GM23338 (cell line): ENCODE data around the gene CCNK. TPM values are rescaled to one million over a fixed set of nuclear protein-coding genes. Genes with fewer than 3 reads are reported as not detected.

ENCODE experiments used
- ATAC-seq: fragments of 200-7000 bp; cut with Tn5 transposase; 3 replicates; pipeline ENCODE4 v1.9.1; 2020
- DNase-seq: peaks from one replicate; pipeline ENCODE4 v3.0.0-alpha.2; 2015; ENCODE audit warnings: low spot score
- H2AFZ ChIP-seq: fragments of 200-600 bp; sonication (generic); 2 replicates; pipeline ENCODE4 v1.8.0; 2016; ENCODE audit warnings: antibody characterized with exemption, mild to moderate bottlenecking, moderate library complexity
- H3F3A ChIP-seq: fragments of 200-600 bp; sonication (generic); replicated peaks from 2 replicates; pipeline ENCODE4 v1.8.0; 2017; ENCODE audit warnings: antibody characterized with exemption, mixed run types, low read depth
- H3K27ac ChIP-seq: fragments of 200-600 bp; sonication (generic); 2 replicates; pipeline ENCODE4 v1.6.1; 2016; ENCODE audit warnings: low read depth
- H3K27me3 ChIP-seq: fragments of 200-600 bp; sonication (generic); 2 replicates; pipeline ENCODE4 v1.8.0; 2016; ENCODE audit warnings: mild to moderate bottlenecking, mixed run types, moderate library complexity; ENCODE audit not compliant: insufficient read depth
- H3K36me3 ChIP-seq: fragments of 200-600 bp; sonication (generic); 2 replicates; pipeline ENCODE4 v1.8.0; 2016; ENCODE audit warnings: mild to moderate bottlenecking; ENCODE audit not compliant: insufficient read depth
- H3K4me1 ChIP-seq: fragments of 200-600 bp; sonication (generic); 2 replicates; pipeline ENCODE4 v1.8.0; 2016; ENCODE audit warnings: mild to moderate bottlenecking, moderate library complexity; ENCODE audit not compliant: insufficient read depth
- H3K4me2 ChIP-seq: fragments of 200-600 bp; sonication (generic); 2 replicates; pipeline ENCODE4 v1.7.1; 2017; ENCODE audit warnings: mixed run types
- H3K4me3 ChIP-seq: fragments of 200-600 bp; sonication (generic); 2 replicates; pipeline ENCODE4 v1.6.1; 2016; ENCODE audit warnings: mixed run types
- H3K79me2 ChIP-seq: fragments of 200-600 bp; sonication (generic); replicated peaks from 2 replicates; pipeline ENCODE4 v1.8.0; 2017; ENCODE audit warnings: mild to moderate bottlenecking; ENCODE audit not compliant: insufficient read depth
- H3K9me2 ChIP-seq: fragments of 200-600 bp; sonication (generic); 2 replicates; pipeline ENCODE4 v1.8.0; 2017; ENCODE audit not compliant: insufficient read depth
- H4K20me1 ChIP-seq: fragments of 200-600 bp; sonication (generic); replicated peaks from 2 replicates; pipeline ENCODE4 v1.8.0; 2017; ENCODE audit warnings: mild to moderate bottlenecking; ENCODE audit not compliant: insufficient read depth
- H3K27ac Mint-ChIP-seq: 2 replicates; pipeline ENCODE4 v1.8.0; 2020; ENCODE audit warnings: inconsistent platforms, mild to moderate bottlenecking, moderate library complexity, mixed read lengths
- H3K27me3 Mint-ChIP-seq: 3 replicates; pipeline ENCODE4 v1.8.0; 2022; ENCODE audit warnings: low read depth, mild to moderate bottlenecking, moderate library complexity, mixed read lengths, inconsistent platforms; ENCODE audit not compliant: insufficient read depth, poor library complexity
- H3K36me3 Mint-ChIP-seq: 3 replicates; pipeline ENCODE4 v1.8.0; 2021; ENCODE audit warnings: low read depth, mild to moderate bottlenecking, inconsistent platforms, moderate library complexity, mixed read lengths
- H3K4me1 Mint-ChIP-seq: 3 replicates; pipeline ENCODE4 v1.8.0; 2020; ENCODE audit warnings: mild to moderate bottlenecking, inconsistent platforms, mixed read lengths
- H3K4me3 Mint-ChIP-seq: 3 replicates; pipeline ENCODE4 v1.8.0; 2021; ENCODE audit warnings: moderate library complexity, mild to moderate bottlenecking, inconsistent platforms, mixed read lengths
- H3K9me3 Mint-ChIP-seq: 3 replicates; pipeline ENCODE4 v1.8.0; 2020; ENCODE audit warnings: moderate library complexity, mild to moderate bottlenecking, inconsistent platforms, mixed read lengths
- CTCF ChIP-seq, 2 experiments: fragments of 200-600 bp in 1 of 2; sonication (generic) in 1 of 2; conservative IDR thresholded peaks; 2 replicates each; pipeline versions ENCODE4 v1.5.1 to v1.6.1; 2016 to 2017; ENCODE audit warnings: antibody characterized with exemption in 2 of 2, low read depth in 2 of 2, mild to moderate bottlenecking in 2 of 2, moderate library complexity in 1 of 2
- EZH2phosphoT487 ChIP-seq: fragments of 200-600 bp; sonication (generic); IDR thresholded peaks from one replicate; pipeline ENCODE4 v1.8.1; 2018; ENCODE audit warnings: antibody characterized with exemption; ENCODE audit not compliant: unreplicated experiment
- NANOG ChIP-seq: IDR thresholded peaks from 2 replicates; pipeline ENCODE4 v1.6.1; 2016; ENCODE audit warnings: antibody characterized with exemption, borderline replicate concordance
- REST ChIP-seq: IDR thresholded peaks from one replicate; pipeline ENCODE4 v1.6.1; 2018; ENCODE audit warnings: antibody characterized with exemption; ENCODE audit not compliant: unreplicated experiment
- ZNF462 ChIP-seq: fragments of 250-450 bp; sonication (Bioruptor Pico); IDR thresholded peaks from 2 replicates; pipeline ENCODE4 v1.5.0; 2020; ENCODE audit warnings: mild to moderate bottlenecking, moderate library complexity
- polyA plus RNA-seq: library from polyadenylated mRNA; unstranded; fragments of >200 nt; fragmentation: Nextera tagmentation; extraction: Ambion mirVana; gene quantifications from 2 replicates; pipeline ENCODE4 v1.2.1, GENCODE V29; 2016
- total RNA-seq: library from RNA; depleted of rRNA; stranded (reverse); fragments of >200 nt; shearing (Covaris generic); gene quantifications from 2 replicates; pipeline ENCODE4 v1.2.3, GENCODE V29; 2014

Gene CCNK
- total and polyA plus RNA-seq, 2 experiments from 2014 or later, result 54.0 to 60.6 TPM

- no peak for TF ChIP-seq REST
These were observed 16.7 kb downstream of the CCNK start (continued) for GRCh38 chr14:99497894-99498293.

GRCh38 chr14:99502989-99503421, 21.8 kb downstream of the CCNK start:
- peaks cover 39% of the 10 kb centered on the region; the same call in 1 of the 2 replicates for H3K36me3 ChIP-seq
- Mint-ChIP-seq H3K4me3 (peak overlapping the region; percentile 47), H3K27me3 (peaks cover 2% of the 10 kb centered on the region), H3K36me3 (peaks cover 66% of the 10 kb centered on the region), H3K9me3 (no peaks in the 10 kb centered on the region), H3K27ac (peak overlapping the region; percentile 85), H3K4me1 (peaks cover 10% of the 10 kb centered on the region)
- H3K4me3 ChIP-seq, result peak overlapping the region; percentile 24; the same call in 1 of the 2 replicates
- peak; percentile 77 for DNase-seq
- TF ChIP-seq NANOG (no peak), CTCF (conservative IDR thresholded peaks at IDR 0.05; ENCODE audit: low read depth in 2 of 2) (peak; percentile 21 to 50; a peak in 1 of 4 replicates)
- H3K4me1 ChIP-seq, result peaks cover 23% of the 10 kb centered on the region
- H3K9me2 ChIP-seq, result no peaks in the 10 kb centered on the region
- peak; percentile 93 for ATAC-seq
- no peaks in the 10 kb centered on the region for H3K27me3 ChIP-seq
- H2AFZ ChIP-seq, result no peak overlapping the region
- peaks cover 8% of the 10 kb centered on the region; the same call in 1 of the 2 replicates for H4K20me1 ChIP-seq
- H3K79me2 ChIP-seq, result no peaks in the 10 kb centered on the region
- H3K4me2 ChIP-seq, result peak overlapping the region; percentile 63
- 0 out of 2 replicates have a peak, but pooled peaks cover 4% of the 10 kb centered on the region for H3F3A ChIP-seq
- H3K27ac ChIP-seq, result peak overlapping the region; percentile 67

GRCh38 chr14:99503848-99504453, 22.7 kb downstream of the CCNK start:
- H3K27me3 Mint-ChIP-seq, result peaks cover 2% of the 10 kb centered on the region
- peak; percentile 19; the same call in 2 of the 3 replicates for ATAC-seq
- no peaks in the 10 kb centered on the region for H3K27me3 ChIP-seq
- H4K20me1 ChIP-seq, result peaks cover 3% of the 10 kb centered on the region; the same call in 1 of the 2 replicates
- H2AFZ ChIP-seq, result no peak overlapping the region
- peaks cover 74% of the 10 kb centered on the region for H3K36me3 Mint-ChIP-seq
- H3K9me2 ChIP-seq, result no peaks in the 10 kb centered on the region
- H3K4me1 Mint-ChIP-seq, result peaks cover 10% of the 10 kb centered on the region
- H3K27ac ChIP-seq, result peak overlapping the region; percentile 67
- H3K36me3 ChIP-seq, result peaks cover 41% of the 10 kb centered on the region
- DNase-seq, result no peak
- no peaks in the 10 kb centered on the region for H3K79me2 ChIP-seq
- no peak overlapping the region for H3K4me3 Mint-ChIP-seq
- H3K4me1 ChIP-seq, result peaks cover 23% of the 10 kb centered on the region
- H3K4me3 ChIP-seq, result peak overlapping the region; percentile 24; the same call in 1 of the 2 replicates
- peak overlapping the region; percentile 63 for H3K4me2 ChIP-seq
- H3K27ac Mint-ChIP-seq, result peak overlapping the region; percentile 80; the same call in 1 of the 2 replicates
- no peaks in the 10 kb centered on the region for H3K9me3 Mint-ChIP-seq
- peaks cover 6% of the 10 kb centered on the region; the same call in 1 of the 2 replicates for H3F3A ChIP-seq
- TF ChIP-seq ZNF462 (no peak), EZH2phosphoT487 (no peak)
